Neural progenitor cell (in vitro differentiated cells): ENCODE data around the gene POLR2L. TPM values are rescaled to one million over a fixed set of nuclear protein-coding genes. Genes with fewer than 3 reads are reported as not detected.

Source experiments
- DNase-seq: peaks from one replicate; pipeline ENCODE4 v3.0.0-alpha.2; 2016; ENCODE audit warnings: low spot score
- H2AFZ ChIP-seq: fragments of 200-600 bp; sonication (generic); replicated peaks from 2 replicates; pipeline ENCODE4 v1.6.1; 2016; ENCODE audit warnings: antibody characterized with exemption
- H3F3A ChIP-seq: fragments of 200-600 bp; sonication (generic); 2 replicates; pipeline ENCODE4 v1.6.1; 2016; ENCODE audit warnings: antibody characterized with exemption, low read depth
- H3K27ac ChIP-seq: fragments of 200-600 bp; sonication (generic); 2 replicates; pipeline ENCODE4 v1.5.1; 2016; ENCODE audit warnings: mild to moderate bottlenecking
- H3K27me3 ChIP-seq: fragments of 200-600 bp; sonication (generic); 2 replicates; pipeline ENCODE4 v1.6.1; 2016; ENCODE audit warnings: mild to moderate bottlenecking, moderate library complexity
- H3K36me3 ChIP-seq: fragments of 200-600 bp; sonication (generic); 2 replicates; pipeline ENCODE4 v1.5.1; 2016
- H3K4me1 ChIP-seq: fragments of 200-600 bp; sonication (generic); 2 replicates; pipeline ENCODE4 v1.6.1; 2016; ENCODE audit warnings: mixed run types
- H3K4me2 ChIP-seq: fragments of 200-600 bp; sonication (generic); 2 replicates; pipeline ENCODE4 v1.6.1; 2016
- H3K4me3 ChIP-seq: fragments of 200-600 bp; sonication (generic); 2 replicates; pipeline ENCODE4 v1.5.1; 2016
- H3K79me2 ChIP-seq: fragments of 200-600 bp; sonication (generic); 2 replicates; pipeline ENCODE4 v1.6.1; 2016; ENCODE audit warnings: low read depth
- H3K9ac ChIP-seq: fragments of 200-600 bp; sonication (generic); 2 replicates; pipeline ENCODE4 v1.6.1; 2016
- H3K9me3 ChIP-seq: fragments of 200-600 bp; sonication (generic); 2 replicates; pipeline ENCODE4 v1.5.1; 2016; ENCODE audit warnings: low read depth
- H4K20me1 ChIP-seq: fragments of 200-600 bp; sonication (generic); 2 replicates; pipeline ENCODE4 v1.6.1; 2016; ENCODE audit warnings: low read depth
- H3K27ac Mint-ChIP-seq: 3 replicates; pipeline ENCODE4 v1.8.0; 2021; ENCODE audit warnings: mixed read lengths
- H3K27me3 Mint-ChIP-seq: 2 replicates; pipeline ENCODE4 v1.8.0; 2022; ENCODE audit warnings: low read depth, mild to moderate bottlenecking, inconsistent platforms, moderate library complexity, mixed read lengths; ENCODE audit not compliant: insufficient read depth
- H3K36me3 Mint-ChIP-seq: 3 replicates; pipeline ENCODE4 v1.8.0; 2021; ENCODE audit warnings: mixed read lengths
- H3K4me1 Mint-ChIP-seq: 3 replicates; pipeline ENCODE4 v1.8.0; 2021; ENCODE audit warnings: mixed read lengths
- H3K4me3 Mint-ChIP-seq: 3 replicates; pipeline ENCODE4 v1.8.0; 2021; ENCODE audit warnings: mild to moderate bottlenecking, moderate library complexity, mixed read lengths
- H3K9me3 Mint-ChIP-seq: 3 replicates; pipeline ENCODE4 v1.8.0; 2020; ENCODE audit warnings: mixed read lengths
- EZH2 ChIP-seq: fragments of 200-600 bp; sonication (generic); IDR thresholded peaks from 2 replicates; pipeline ENCODE4 v1.6.1; 2017; ENCODE audit warnings: antibody characterized with exemption, mild to moderate bottlenecking, moderate library complexity
- EZH2phosphoT487 ChIP-seq: fragments of 200-600 bp; sonication (generic); IDR thresholded peaks from 2 replicates; pipeline ENCODE4 v1.6.1; 2017; ENCODE audit warnings: antibody characterized with exemption
- total RNA-seq: library from RNA; depleted of rRNA; stranded (reverse); fragments of >200 nt; gene quantifications from 2 replicates; pipeline ENCODE4 v1.2.3, GENCODE V29; 2015; ENCODE audit warnings: low replicate concordance
- TF ChIP-seq, protein P1 (sequence below): fragments of 200-600 bp; sonication (generic); IDR thresholded peaks from 2 replicates; pipeline ENCODE4 v1.5.1; 2017; ENCODE audit warnings: antibody characterized with exemption, mild to moderate bottlenecking

The POLR2L gene
- total RNA-seq, 1 donor from 2014 or later = 12.9 TPM

DNA sequence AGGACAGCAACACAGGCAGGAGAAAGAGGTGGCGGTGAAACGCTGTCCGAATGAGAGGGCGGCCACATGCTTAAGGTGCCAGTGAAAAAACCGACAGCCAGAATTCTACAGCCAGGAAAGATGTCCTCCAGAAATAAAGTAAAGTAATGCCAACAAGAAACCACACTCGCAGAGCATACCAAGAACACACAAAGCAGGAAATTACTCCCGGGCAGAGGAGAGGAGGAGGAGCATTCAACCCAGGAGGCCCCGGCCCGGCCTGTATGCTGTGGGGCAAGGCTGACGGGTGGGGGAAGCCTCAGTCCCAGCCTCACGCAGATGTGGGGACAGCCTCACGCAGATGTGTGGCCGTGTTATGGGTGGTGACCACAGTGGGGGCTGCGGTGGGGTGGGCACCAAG, 40.3 kb upstream of the POLR2L start:
- Histone ChIP-seq H3K79me2 (no peaks in the 10 kb centered on the region), H3K27me3 (no peaks in the 10 kb centered on the region), H3F3A (no peaks in the 10 kb centered on the region), H4K20me1 (no peaks in the 10 kb centered on the region), H3K4me2 (no peak overlapping the region), H3K4me1 (no peaks in the 10 kb centered on the region), H3K9ac (no peak overlapping the region), H3K4me3 (no peak overlapping the region), H2AFZ (no peak overlapping the region), H3K27ac (no peak overlapping the region), H3K36me3 (no peaks in the 10 kb centered on the region), H3K9me3 (no peaks in the 10 kb centered on the region)
- Mint-ChIP-seq H3K4me1 (no peaks in the 10 kb centered on the region), H3K27ac (no peak overlapping the region), H3K9me3 (no peaks in the 10 kb centered on the region), H3K36me3 (peaks cover 24% of the 10 kb centered on the region), H3K4me3 (no peak overlapping the region), H3K27me3 (peaks cover 2% of the 10 kb centered on the region)
- DNase-seq = no peak
- TF ChIP-seq EZH2phosphoT487 = no peak
- no peak for TF ChIP-seq EZH2
- TF ChIP-seq, protein P1, sequence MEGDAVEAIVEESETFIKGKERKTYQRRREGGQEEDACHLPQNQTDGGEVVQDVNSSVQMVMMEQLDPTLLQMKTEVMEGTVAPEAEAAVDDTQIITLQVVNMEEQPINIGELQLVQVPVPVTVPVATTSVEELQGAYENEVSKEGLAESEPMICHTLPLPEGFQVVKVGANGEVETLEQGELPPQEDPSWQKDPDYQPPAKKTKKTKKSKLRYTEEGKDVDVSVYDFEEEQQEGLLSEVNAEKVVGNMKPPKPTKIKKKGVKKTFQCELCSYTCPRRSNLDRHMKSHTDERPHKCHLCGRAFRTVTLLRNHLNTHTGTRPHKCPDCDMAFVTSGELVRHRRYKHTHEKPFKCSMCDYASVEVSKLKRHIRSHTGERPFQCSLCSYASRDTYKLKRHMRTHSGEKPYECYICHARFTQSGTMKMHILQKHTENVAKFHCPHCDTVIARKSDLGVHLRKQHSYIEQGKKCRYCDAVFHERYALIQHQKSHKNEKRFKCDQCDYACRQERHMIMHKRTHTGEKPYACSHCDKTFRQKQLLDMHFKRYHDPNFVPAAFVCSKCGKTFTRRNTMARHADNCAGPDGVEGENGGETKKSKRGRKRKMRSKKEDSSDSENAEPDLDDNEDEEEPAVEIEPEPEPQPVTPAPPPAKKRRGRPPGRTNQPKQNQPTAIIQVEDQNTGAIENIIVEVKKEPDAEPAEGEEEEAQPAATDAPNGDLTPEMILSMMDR = no peak

DNA sequence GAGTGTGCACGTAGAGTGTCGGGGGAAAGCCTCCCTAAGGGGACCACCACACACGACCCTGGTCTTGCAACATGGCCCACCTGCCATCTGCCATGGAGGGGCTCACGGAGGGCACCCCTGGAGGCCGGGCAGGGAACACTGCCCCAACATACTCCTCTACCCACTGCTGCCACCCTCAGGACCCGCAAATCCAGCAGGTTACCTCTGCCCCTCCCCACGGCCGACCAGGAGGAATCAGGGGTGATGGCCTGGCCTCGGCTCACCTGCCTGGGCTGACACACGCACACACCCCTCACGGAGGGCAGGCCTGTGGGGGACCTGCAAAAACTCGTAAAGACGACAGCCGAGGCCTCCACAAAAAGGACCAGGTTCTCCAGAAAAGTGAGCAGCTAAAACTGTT, 38.1 kb upstream of the POLR2L start:
- TF ChIP-seq EZH2phosphoT487 = no peak
- TF ChIP-seq, protein P1 = no peak
- no peak for TF ChIP-seq EZH2
- Histone ChIP-seq H3K9me3 (no peaks in the 10 kb centered on the region), H4K20me1 (no peaks in the 10 kb centered on the region), H3K4me2 (no peak overlapping the region), H3K27me3 (no peaks in the 10 kb centered on the region), H3K36me3 (no peaks in the 10 kb centered on the region), H3K9ac (no peak overlapping the region), H3K4me3 (no peak overlapping the region), H3K27ac (no peak overlapping the region), H3K79me2 (no peaks in the 10 kb centered on the region), H3K4me1 (no peaks in the 10 kb centered on the region), H3F3A (no peaks in the 10 kb centered on the region), H2AFZ (no peak overlapping the region)
- H3K4me3 Mint-ChIP-seq = no peak overlapping the region
- H3K4me1 Mint-ChIP-seq = no peaks in the 10 kb centered on the region
- peaks cover 8% of the 10 kb centered on the region for H3K27me3 Mint-ChIP-seq
- H3K36me3 Mint-ChIP-seq = peaks cover 22% of the 10 kb centered on the region
- no peak for DNase-seq
- no peaks in the 10 kb centered on the region for H3K9me3 Mint-ChIP-seq
- no peak overlapping the region for H3K27ac Mint-ChIP-seq

DNA sequence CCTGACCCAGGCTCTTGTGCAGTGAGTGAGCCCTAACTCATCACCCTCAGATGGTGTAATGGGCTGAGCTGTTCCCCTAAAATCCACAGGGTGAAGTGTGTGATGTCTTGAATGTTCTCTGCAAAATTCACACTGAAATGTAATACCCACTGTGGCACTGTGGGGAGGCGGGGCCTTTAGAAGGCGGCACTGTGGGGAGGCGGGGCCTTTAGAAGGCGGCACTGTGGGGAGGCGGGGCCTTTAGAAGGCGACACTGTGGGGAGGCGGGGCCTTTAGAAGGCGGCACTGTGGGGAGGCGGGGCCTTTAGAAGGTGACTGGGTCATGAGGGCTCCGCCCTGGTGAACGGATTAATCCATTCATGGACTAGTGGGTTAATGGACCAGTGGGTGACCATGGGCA, 35.2 kb upstream of the POLR2L start:
- Mint-ChIP-seq H3K27ac (no peak overlapping the region), H3K27me3 (peaks cover 11% of the 10 kb centered on the region), H3K4me3 (no peak overlapping the region), H3K36me3 (peaks cover 25% of the 10 kb centered on the region), H3K4me1 (no peaks in the 10 kb centered on the region), H3K9me3 (no peaks in the 10 kb centered on the region)
- Histone ChIP-seq H3K9me3 (no peaks in the 10 kb centered on the region), H3K4me1 (no peaks in the 10 kb centered on the region), H3K27ac (no peak overlapping the region), H3K9ac (no peak overlapping the region), H3K4me2 (no peak overlapping the region), H3F3A (no peaks in the 10 kb centered on the region), H4K20me1 (peaks cover 1% of the 10 kb centered on the region), H2AFZ (no peak overlapping the region), H3K79me2 (no peaks in the 10 kb centered on the region), H3K4me3 (no peak overlapping the region), H3K27me3 (no peaks in the 10 kb centered on the region), H3K36me3 (no peaks in the 10 kb centered on the region)
- peak; percentile 48 for DNase-seq
- TF ChIP-seq EZH2phosphoT487 (no peak), EZH2 (no peak)
- TF ChIP-seq, protein P1 = no peak

DNA sequence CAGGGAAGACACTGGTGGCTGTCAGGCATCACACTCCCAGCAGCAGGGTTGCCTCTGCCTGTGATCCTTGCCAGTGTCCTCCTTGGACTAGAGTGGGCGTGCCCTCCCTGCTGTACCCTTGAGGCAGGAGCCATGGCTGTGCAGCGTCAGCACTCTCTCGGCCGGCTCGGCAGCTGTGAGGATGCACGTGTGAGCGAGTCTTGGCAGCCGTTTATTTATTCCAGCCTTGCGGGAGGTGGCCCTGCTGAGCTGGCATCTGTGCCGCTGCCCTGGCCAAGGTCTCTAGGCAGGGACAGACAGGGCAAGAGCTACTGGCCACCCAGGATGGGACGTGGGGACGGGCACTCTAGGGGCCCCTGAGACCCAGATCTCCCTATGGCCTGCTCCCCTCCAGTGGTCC, 34.2 kb upstream of the POLR2L start:
- no peak overlapping the region for H3K9ac ChIP-seq
- H4K20me1 ChIP-seq = peaks cover 4% of the 10 kb centered on the region
- no peak overlapping the region for H3K4me2 ChIP-seq
- no peak overlapping the region for H3K27ac ChIP-seq
- H3K27ac Mint-ChIP-seq = no peak overlapping the region
- TF ChIP-seq EZH2 (no peak), EZH2phosphoT487 (no peak)
- TF ChIP-seq, protein P1 = no peak
- H3K9me3 Mint-ChIP-seq = no peaks in the 10 kb centered on the region
- no peaks in the 10 kb centered on the region for H3K79me2 ChIP-seq
- no peak overlapping the region for H2AFZ ChIP-seq
- no peaks in the 10 kb centered on the region for H3F3A ChIP-seq
- no peaks in the 10 kb centered on the region for H3K4me1 Mint-ChIP-seq
- DNase-seq = no peak
- no peaks in the 10 kb centered on the region for H3K27me3 ChIP-seq
- H3K27me3 Mint-ChIP-seq = peaks cover 13% of the 10 kb centered on the region
- no peaks in the 10 kb centered on the region for H3K36me3 ChIP-seq
- no peaks in the 10 kb centered on the region for H3K9me3 ChIP-seq
- H3K36me3 Mint-ChIP-seq = peaks cover 19% of the 10 kb centered on the region
- no peak overlapping the region for H3K4me3 ChIP-seq
- H3K4me3 Mint-ChIP-seq = no peak overlapping the region
- H3K4me1 ChIP-seq = no peaks in the 10 kb centered on the region
